Neutrophil (primary cell): ENCODE measurements around the gene SLK.

Source experiments
- H3K27ac ChIP-seq: fragments of 200-600 bp; sonication (generic); 2 replicates; pipeline ENCODE4 v1.5.1; 2016; ENCODE audit warnings: mild to moderate bottlenecking, moderate library complexity
- H3K27me3 ChIP-seq: fragments of 200-600 bp; sonication (generic); 2 replicates; pipeline ENCODE4 v1.6.0; 2016; ENCODE audit warnings: mild to moderate bottlenecking
- H3K36me3 ChIP-seq: fragments of 200-600 bp; sonication (generic); 2 replicates; pipeline ENCODE4 v1.5.1; 2017
- H3K4me1 ChIP-seq, 2 experiments: fragments of 200-600 bp in 1 of 2; sonication (generic) in 1 of 2; 1 replicate in 1 of 2; 2 replicates in 1 of 2; pipeline versions ENCODE4 v1.5.1 to v1.6.1; 2013 to 2016; ENCODE audit warnings: low read depth in 1 of 2, low read length in 1 of 2, mild to moderate bottlenecking in 1 of 2, moderate library complexity in 1 of 2; ENCODE audit not compliant: control insufficient read depth in 1 of 2, insufficient read depth in 1 of 2
- H3K4me3 ChIP-seq, 2 experiments: fragments of 200-600 bp in 1 of 2; sonication (generic) in 1 of 2; 1 replicate in 1 of 2; 2 replicates in 1 of 2; pipeline ENCODE4 v1.5.1; 2013 to 2016; ENCODE audit warnings: low read depth in 1 of 2, low read length in 1 of 2, mild to moderate bottlenecking in 1 of 2, moderate library complexity in 1 of 2
- H3K9me3 ChIP-seq: fragments of 200-600 bp; sonication (generic); 2 replicates; pipeline ENCODE4 v1.5.1; 2016
- TF ChIP-seq, protein P1 (sequence below): fragments of 200-600 bp; sonication (generic); IDR thresholded peaks from 2 replicates; pipeline ENCODE4 v1.5.1; 2016; ENCODE audit warnings: antibody characterized with exemption

Gene SLK

DNA sequence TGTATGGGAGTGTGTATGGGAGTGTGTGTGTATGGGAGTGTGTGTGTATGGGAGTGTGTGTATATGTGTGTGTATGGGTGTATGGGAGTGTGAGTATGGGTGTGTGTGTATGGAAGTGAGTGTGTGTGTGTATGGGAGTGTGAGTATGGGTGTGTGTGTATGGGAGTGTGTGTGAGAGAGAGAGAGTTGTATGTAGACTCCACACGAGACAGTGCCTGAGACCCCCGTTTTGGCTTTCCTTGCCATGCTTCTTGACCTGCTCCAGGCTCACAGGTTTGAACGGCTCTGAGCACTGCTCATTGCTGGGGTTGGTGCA lies 69.1 kb downstream of the SLK start:
- Histone ChIP-seq H3K9me3 (no peaks in the 10 kb centered on the region), H3K27me3 (no peaks in the 10 kb centered on the region), H3K27ac (no peak overlapping the region), H3K4me1 (peaks cover 54 to 62% of the 10 kb centered on the region in 2 experiments), H3K4me3 (no peak overlapping the region), H3K36me3 (no peaks in the 10 kb centered on the region)
- TF ChIP-seq, protein P1, sequence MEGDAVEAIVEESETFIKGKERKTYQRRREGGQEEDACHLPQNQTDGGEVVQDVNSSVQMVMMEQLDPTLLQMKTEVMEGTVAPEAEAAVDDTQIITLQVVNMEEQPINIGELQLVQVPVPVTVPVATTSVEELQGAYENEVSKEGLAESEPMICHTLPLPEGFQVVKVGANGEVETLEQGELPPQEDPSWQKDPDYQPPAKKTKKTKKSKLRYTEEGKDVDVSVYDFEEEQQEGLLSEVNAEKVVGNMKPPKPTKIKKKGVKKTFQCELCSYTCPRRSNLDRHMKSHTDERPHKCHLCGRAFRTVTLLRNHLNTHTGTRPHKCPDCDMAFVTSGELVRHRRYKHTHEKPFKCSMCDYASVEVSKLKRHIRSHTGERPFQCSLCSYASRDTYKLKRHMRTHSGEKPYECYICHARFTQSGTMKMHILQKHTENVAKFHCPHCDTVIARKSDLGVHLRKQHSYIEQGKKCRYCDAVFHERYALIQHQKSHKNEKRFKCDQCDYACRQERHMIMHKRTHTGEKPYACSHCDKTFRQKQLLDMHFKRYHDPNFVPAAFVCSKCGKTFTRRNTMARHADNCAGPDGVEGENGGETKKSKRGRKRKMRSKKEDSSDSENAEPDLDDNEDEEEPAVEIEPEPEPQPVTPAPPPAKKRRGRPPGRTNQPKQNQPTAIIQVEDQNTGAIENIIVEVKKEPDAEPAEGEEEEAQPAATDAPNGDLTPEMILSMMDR, result no peak

DNA sequence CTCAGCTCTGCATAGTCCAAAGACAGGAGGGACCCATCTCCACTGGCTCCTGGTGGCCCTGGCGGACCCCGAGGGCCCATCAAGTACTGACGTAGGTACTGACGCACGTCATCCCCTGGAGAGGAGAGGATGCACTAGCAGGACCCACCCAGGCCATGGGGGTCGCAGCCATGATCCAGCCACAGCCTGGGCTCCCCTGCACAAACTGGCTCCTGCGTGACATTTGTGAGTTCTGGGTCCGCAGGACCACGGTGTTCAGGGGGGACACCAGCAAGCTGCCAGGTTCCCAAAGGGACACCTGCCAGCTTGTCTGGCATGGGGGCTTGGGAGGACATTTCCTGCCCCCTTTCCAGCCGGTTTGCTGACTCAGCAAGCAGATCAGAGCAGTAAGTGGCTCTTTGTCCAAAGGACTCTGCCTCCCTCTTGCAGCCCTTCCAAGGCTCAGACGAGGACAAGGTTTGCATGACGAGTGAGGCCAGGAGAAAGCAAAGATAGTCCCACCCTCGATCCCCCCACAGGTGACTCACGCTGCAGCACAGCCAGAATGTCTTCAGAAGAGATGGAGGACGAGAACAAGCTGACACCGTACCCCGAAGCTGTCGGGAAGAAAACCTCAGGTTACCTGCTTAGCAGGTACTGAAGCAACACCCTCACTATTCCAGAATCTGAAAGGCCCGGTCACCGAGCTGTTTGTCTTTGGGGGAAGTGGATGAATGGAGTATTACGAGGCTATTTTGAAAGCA lies 69.7 kb downstream of the SLK start:
- no peaks in the 10 kb centered on the region for H3K9me3 ChIP-seq
- no peak overlapping the region for H3K27ac ChIP-seq
- no peaks in the 10 kb centered on the region for H3K36me3 ChIP-seq
- TF ChIP-seq, protein P1, result no peak
- peaks cover 47 to 56% of the 10 kb centered on the region in 2 experiments for H3K4me1 ChIP-seq
- no peaks in the 10 kb centered on the region for H3K27me3 ChIP-seq
- H3K4me3 ChIP-seq, result no peak overlapping the region

DNA sequence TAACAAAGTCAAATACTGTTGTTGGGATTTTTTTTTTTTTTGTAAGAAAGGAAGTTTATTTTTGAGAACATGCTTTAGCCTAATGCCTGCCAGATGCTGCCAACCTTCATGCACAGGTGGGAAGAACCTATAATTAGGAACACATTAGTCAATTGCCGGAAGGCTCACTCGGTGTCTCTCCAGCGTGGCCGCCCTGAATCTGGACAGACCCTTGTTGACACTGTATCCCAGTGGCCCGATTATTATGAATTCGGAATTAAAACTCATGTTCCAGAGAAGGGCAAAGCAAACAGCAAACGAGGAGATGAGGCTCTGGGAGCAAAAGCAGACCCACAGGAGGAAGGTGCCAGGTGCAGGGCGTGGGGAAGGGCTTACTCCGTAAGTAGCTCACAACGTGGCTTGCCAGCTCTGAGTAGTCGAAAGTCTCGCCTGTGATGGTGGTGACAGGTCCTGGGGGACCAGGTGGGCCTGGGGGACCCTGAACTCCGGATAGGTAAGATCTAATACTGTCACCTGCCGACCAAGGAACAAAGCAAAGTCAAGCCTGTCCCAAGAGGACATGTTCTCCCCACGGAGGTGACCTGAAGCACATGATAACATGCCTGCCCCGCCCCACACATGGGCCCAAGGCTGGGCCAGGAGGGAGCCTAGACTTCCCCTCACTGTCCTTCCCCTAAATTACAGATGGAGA lies 70.5 kb downstream of the SLK start:
- H3K4me3 ChIP-seq, result no peak overlapping the region
- H3K27ac ChIP-seq, result no peak overlapping the region
- H3K36me3 ChIP-seq, result no peaks in the 10 kb centered on the region
- no peaks in the 10 kb centered on the region for H3K27me3 ChIP-seq
- no peaks in the 10 kb centered on the region for H3K9me3 ChIP-seq
- peaks cover 40 to 49% of the 10 kb centered on the region in 2 experiments for H3K4me1 ChIP-seq
- TF ChIP-seq, protein P1, result no peak

DNA sequence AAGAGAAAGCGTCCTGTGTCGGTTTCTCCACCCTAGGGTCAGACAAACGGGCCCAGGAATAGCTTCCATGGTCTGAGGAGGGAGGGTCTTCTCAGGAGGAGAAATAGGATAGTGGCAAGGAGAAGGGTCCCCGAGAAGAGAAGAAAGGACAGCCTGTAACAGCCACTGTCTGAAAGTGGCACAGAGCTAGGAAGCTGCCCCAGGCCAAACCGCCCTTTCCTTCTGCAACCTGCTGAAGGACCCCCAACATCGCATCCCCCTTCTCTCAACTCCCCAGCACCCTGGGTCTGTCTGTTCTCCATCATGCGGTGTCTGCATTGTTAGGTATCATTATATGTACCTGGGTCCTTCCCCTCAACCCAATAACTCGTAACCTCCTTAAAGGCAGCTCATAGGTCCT lies 71.6 kb downstream of the SLK start:
- Histone ChIP-seq H3K4me1 (peaks cover 29 to 37% of the 10 kb centered on the region in 2 experiments), H3K36me3 (no peaks in the 10 kb centered on the region)

DNA sequence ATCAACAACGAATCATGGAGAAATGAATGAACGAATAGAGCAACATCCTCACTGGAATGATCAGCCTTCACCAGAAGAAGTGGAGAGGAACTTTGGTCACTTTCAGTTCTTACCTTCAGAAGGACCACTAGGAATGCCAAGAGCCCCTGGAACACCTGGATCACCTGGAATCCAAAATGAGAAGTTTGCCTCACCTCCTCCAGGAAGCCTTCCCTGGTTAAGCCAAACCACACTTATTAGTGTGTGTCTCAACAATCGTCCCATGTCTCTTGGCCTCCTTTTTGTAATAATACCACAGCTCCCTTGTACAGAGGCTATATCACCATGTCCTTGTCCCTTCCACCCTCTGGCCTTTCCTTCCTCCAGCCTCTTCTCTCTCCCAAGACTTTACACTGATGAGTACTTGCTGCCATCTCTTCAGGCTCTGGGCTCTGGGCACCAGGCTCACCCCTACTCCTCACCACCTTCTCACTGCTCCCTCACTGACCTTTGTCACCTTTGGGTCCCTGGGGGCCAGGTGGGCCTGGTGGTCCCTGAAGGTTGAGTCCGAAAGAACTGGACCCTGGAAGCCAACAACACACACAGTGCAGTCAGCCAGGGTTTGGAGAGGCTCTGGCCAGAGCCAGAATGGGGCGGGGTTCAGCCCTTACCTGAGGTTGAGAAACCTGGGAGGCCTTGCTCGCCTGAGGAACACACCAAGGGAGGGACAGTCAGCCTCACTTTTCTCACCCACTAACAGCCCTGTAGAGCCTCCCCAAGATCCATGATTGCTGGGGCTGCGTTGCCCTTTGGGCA lies 72.2 kb downstream of the SLK start:
- TF ChIP-seq, protein P1, result no peak
- H3K36me3 ChIP-seq, result no peaks in the 10 kb centered on the region

More for the DNA sequence above, 71.6 kb downstream of the SLK start:
- Histone ChIP-seq H3K4me3 (no peak overlapping the region), H3K27me3 (no peaks in the 10 kb centered on the region), H3K27ac (no peak overlapping the region), H3K9me3 (no peaks in the 10 kb centered on the region)
- TF ChIP-seq, protein P1, result no peak

More for the DNA sequence above, 72.2 kb downstream of the SLK start:
- H3K27ac ChIP-seq, result no peak overlapping the region
- H3K27me3 ChIP-seq, result no peaks in the 10 kb centered on the region
- H3K4me1 ChIP-seq, result peaks cover 22 to 31% of the 10 kb centered on the region in 2 experiments
- no peak overlapping the region for H3K4me3 ChIP-seq
- no peaks in the 10 kb centered on the region for H3K9me3 ChIP-seq
